ENCODE measurements around the gene KRTAP10-8. TPM values are rescaled to one million over a fixed set of nuclear protein-coding genes. Genes with fewer than 3 reads are reported as not detected.
A peak's percentile ranks its signal among the peaks of the same experiment; 100 is the strongest.
"Not testable (repeated sequence)": the region's sequence is repeated elsewhere in the genome, so short reads cannot be mapped to it uniquely, and the experiment has no call there.

The KRTAP10-8 gene
- total and polyA plus RNA-seq, 5 donors from 2014 or later = not detected

DNA sequence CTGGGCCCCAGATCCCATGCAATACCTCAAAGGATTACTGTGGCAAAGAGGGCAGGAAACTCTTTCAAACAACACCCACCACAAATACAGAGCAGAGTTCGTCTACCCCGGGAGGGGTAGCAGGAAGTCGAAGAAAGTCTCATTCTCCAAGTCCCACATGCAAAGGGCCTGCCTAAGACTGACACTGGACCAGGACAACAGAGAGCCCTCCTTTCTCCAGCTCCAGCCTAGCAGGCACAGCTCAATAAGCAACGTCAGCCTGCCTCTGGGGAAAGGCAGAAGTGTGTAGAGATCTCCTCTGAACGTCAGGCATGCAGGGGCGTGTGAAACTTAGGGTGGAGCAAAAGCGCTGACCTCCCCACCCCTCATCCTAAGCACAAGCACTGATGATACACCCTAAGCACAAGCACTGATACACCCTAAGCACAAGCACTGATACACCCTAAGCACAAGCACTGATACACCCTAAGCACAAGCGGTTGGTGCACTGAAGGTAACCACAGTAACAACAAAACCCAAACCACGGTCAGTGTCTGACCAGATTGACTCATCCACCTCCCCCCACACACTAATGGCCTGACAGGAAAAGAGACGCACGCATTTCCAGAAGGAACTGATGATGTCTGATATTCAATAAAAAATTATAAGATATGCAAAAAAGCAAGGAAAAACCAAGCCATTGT, 47.2 kb downstream of the KRTAP10-8 start:
- H3K9me3 Mint-ChIP-seq = peaks cover 0 to 39% (median 7%) of the 10 kb centered on the region in 7 donors
- H3K36me3 Mint-ChIP-seq = peaks cover 8% of the 10 kb centered on the region
- Histone ChIP-seq H3K27ac (ENCODE audit: insufficient read depth, low read length, poor library complexity, severe bottlenecking) (no peak overlapping the region), H3K4me3 (ENCODE audit: low read depth, low read length) (peak overlapping the region; percentile 26), H3K36me3 (ENCODE audit: control insufficient read depth, insufficient read depth, low read length) (no peaks in the 10 kb centered on the region), H3K27me3 (ENCODE audit: control insufficient read depth, insufficient read depth, low read length) (peaks cover 3% of the 10 kb centered on the region), H3K4me1 (ENCODE audit: control insufficient read depth, insufficient read depth, low read length, poor library complexity, severe bottlenecking) (peaks cover 24% of the 10 kb centered on the region), H3K9me3 (ENCODE audit: control insufficient read depth in 2 of 2, low read length in 2 of 2) (peaks cover 5 to 19% of the 10 kb centered on the region in 2 experiments)
- H3K4me3 Mint-ChIP-seq = peak overlapping the region; percentile 22 to 85 (median 52)
- peak overlapping the region; percentile 69 to 95 (median 87) for H3K27ac Mint-ChIP-seq
- peak in 1 of 2 donors; percentile 32 for ATAC-seq (ENCODE audit: low read depth in 2 of 2)
- DNase-seq = peak in 2 of 3 donors; percentile 13 to 56
- peaks cover 11 to 41% (median 25%) of the 10 kb centered on the region in 4 donors for H3K4me1 Mint-ChIP-seq
- H3K27me3 Mint-ChIP-seq = peaks cover 32% of the 10 kb centered on the region

DNA sequence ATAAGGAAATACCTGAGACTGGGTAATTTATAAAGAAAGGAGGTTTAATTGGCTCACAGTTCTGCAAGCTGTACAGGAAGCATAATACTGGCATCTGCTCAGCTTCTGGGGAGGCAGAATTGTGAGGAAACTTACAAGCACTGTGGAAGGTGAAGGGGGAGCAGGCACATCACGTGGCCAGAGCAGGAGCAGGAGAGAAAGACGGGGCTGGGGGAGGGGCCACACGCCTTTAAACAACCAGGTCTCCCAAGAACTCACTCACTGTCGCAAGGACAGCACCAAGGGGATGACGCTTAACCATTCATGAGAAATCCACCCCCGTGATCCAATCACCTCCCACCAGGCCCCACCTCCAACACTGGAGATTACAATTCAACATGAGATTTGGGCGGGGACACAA, 49.7 kb downstream of the KRTAP10-8 start:
- peaks cover 24% of the 10 kb centered on the region for H3K4me1 ChIP-seq (ENCODE audit: control insufficient read depth, insufficient read depth, low read length, poor library complexity, severe bottlenecking)
- H3K9me3 ChIP-seq (ENCODE audit: control insufficient read depth in 2 of 2, low read length in 2 of 2); H3K4me3 ChIP-seq (ENCODE audit: low read depth, low read length); H3K27me3 ChIP-seq (ENCODE audit: control insufficient read depth, insufficient read depth, low read length); H3K4me3 Mint-ChIP-seq; ATAC-seq (ENCODE audit: low read depth in 2 of 2); H3K36me3 ChIP-seq (ENCODE audit: control insufficient read depth, insufficient read depth, low read length); H3K36me3 Mint-ChIP-seq; H3K27ac ChIP-seq (ENCODE audit: insufficient read depth, low read length, poor library complexity, severe bottlenecking); DNase-seq: not testable (repeated sequence)
- peaks cover 0 to 29% (median 8%) of the 10 kb centered on the region in 7 donors for H3K9me3 Mint-ChIP-seq
- H3K4me1 Mint-ChIP-seq = peaks cover 11 to 30% (median 24%) of the 10 kb centered on the region in 4 donors
- H3K27ac Mint-ChIP-seq = peak overlapping the region in 1 of 3 donors; percentile 67
- H3K27me3 Mint-ChIP-seq = peaks cover 38% of the 10 kb centered on the region

Other genes with a start within 250 kb of the KRTAP10-8 start
- gene LRRC3, start 156.6 kb upstream of the KRTAP10-8 start, total RNA-seq = 1.6 TPM
- under 1 TPM; 0.15 to 0.44 (median 0.38) TPM for gene LRRC3, start 156.6 kb upstream of the KRTAP10-8 start, polyA plus RNA-seq
- not detected for gene KRTAP10-1, start 71.9 kb upstream of the KRTAP10-8 start, total RNA-seq
- not detected for gene KRTAP10-1, start 71.9 kb upstream of the KRTAP10-8 start, polyA plus RNA-seq
- not detected for gene KRTAP10-2, start 60.6 kb upstream of the KRTAP10-8 start, total RNA-seq
- not detected for gene KRTAP10-2, start 60.6 kb upstream of the KRTAP10-8 start, polyA plus RNA-seq
- gene KRTAP10-3, start 53.3 kb upstream of the KRTAP10-8 start, total RNA-seq = not detected
- not detected for gene KRTAP10-3, start 53.3 kb upstream of the KRTAP10-8 start, polyA plus RNA-seq
- gene KRTAP10-4, start 38.4 kb upstream of the KRTAP10-8 start, total RNA-seq = not detected
- not detected for gene KRTAP10-4, start 38.4 kb upstream of the KRTAP10-8 start, polyA plus RNA-seq
- not detected for gene KRTAP10-5, start 31.5 kb upstream of the KRTAP10-8 start, total RNA-seq
- not detected for gene KRTAP10-5, start 31.5 kb upstream of the KRTAP10-8 start, polyA plus RNA-seq
- gene KRTAP10-6, start 19.6 kb upstream of the KRTAP10-8 start, total RNA-seq = not detected
- gene KRTAP10-6, start 19.6 kb upstream of the KRTAP10-8 start, polyA plus RNA-seq = not detected
- gene KRTAP10-7, start 11.5 kb upstream of the KRTAP10-8 start, total RNA-seq = not detected
- gene KRTAP10-7, start 11.5 kb upstream of the KRTAP10-8 start, polyA plus RNA-seq = not detected
- not detected for gene KRTAP10-9, start 15.0 kb downstream of the KRTAP10-8 start, total RNA-seq
- gene KRTAP10-9, start 15.0 kb downstream of the KRTAP10-8 start, polyA plus RNA-seq = not detected
- gene KRTAP10-10, start 25.3 kb downstream of the KRTAP10-8 start, total RNA-seq = not detected
- not detected for gene KRTAP10-10, start 25.3 kb downstream of the KRTAP10-8 start, polyA plus RNA-seq
- gene KRTAP10-11, start 34.3 kb downstream of the KRTAP10-8 start, total RNA-seq = not detected
- gene KRTAP10-11, start 34.3 kb downstream of the KRTAP10-8 start, polyA plus RNA-seq = not detected
- not detected for gene KRTAP12-4, start 42.6 kb downstream of the KRTAP10-8 start, total RNA-seq
- not detected for gene KRTAP12-4, start 42.6 kb downstream of the KRTAP10-8 start, polyA plus RNA-seq
- not detected for gene KRTAP12-3, start 45.9 kb downstream of the KRTAP10-8 start, total RNA-seq
- not detected for gene KRTAP12-3, start 45.9 kb downstream of the KRTAP10-8 start, polyA plus RNA-seq
- not detected for gene KRTAP12-2, start 54.8 kb downstream of the KRTAP10-8 start, total RNA-seq
- not detected for gene KRTAP12-2, start 54.8 kb downstream of the KRTAP10-8 start, polyA plus RNA-seq
- not detected for gene KRTAP12-1, start 70.1 kb downstream of the KRTAP10-8 start, total RNA-seq
- gene KRTAP12-1, start 70.1 kb downstream of the KRTAP10-8 start, polyA plus RNA-seq = not detected
- gene KRTAP10-12, start 85.1 kb downstream of the KRTAP10-8 start, total RNA-seq = not detected
- gene KRTAP10-12, start 85.1 kb downstream of the KRTAP10-8 start, polyA plus RNA-seq = not detected
- not detected for gene TSPEAR, start 99.5 kb downstream of the KRTAP10-8 start, total RNA-seq
- under 1 TPM in 1 of 4 donors, not detected in 3; 0.05 TPM for gene TSPEAR, start 99.5 kb downstream of the KRTAP10-8 start, polyA plus RNA-seq
- 109 TPM for gene UBE2G2, start 189.7 kb downstream of the KRTAP10-8 start, total RNA-seq
- gene UBE2G2, start 189.7 kb downstream of the KRTAP10-8 start, polyA plus RNA-seq = 10 to 100 TPM; 42.8 to 50.9 (median 49.0) TPM
- 65.8 TPM for gene SUMO3, start 206.0 kb downstream of the KRTAP10-8 start, total RNA-seq
- gene SUMO3, start 206.0 kb downstream of the KRTAP10-8 start, polyA plus RNA-seq = 10 to 100 TPM; 76.3 to 88.9 (median 80.2) TPM